IMR-90 (cell line): Measurements from ENCODE around the gene SARS1. TPM values are rescaled to one million over a fixed set of nuclear protein-coding genes. Genes with fewer than 3 reads are reported as not detected.

Source experiments
- ATAC-seq: fragments of 200-7000 bp; cut with Tn5 transposase; 2 replicates; pipeline ENCODE4 v1.9.1; 2020; ENCODE audit warnings: low read depth, mild to moderate bottlenecking, moderate library complexity
- BruUV-seq: library from RNA; stranded (reverse); fragments of 400-500 nt; replicated peaks from 2 replicates; lab custom pipeline; 2021; lab: Mats Ljungman, UMichigan
- CTCF ChIA-PET: fragments of 300-600 bp; formaldehyde crosslinking; extraction: SDS; loops from one replicate; lab custom pipeline; 2021; ENCODE audit warnings: antibody characterized with exemption; lab: Yijun Ruan, JAX
- POLR2A ChIA-PET: fragments of 300-600 bp; sonication (Branson Sonifier 250); formaldehyde crosslinking; loops from one replicate; lab custom pipeline; 2022; ENCODE audit warnings: antibody characterized with exemption; ENCODE audit not compliant: unreplicated experiment; lab: Charles Lee
- DNase-seq: peaks from one replicate; pipeline ENCODE4 v3.0.0; 2013
- H2AFZ ChIP-seq: replicated peaks from 2 replicates; pipeline ENCODE3; 2013; ENCODE audit warnings: low read length, mild to moderate bottlenecking; ENCODE audit not compliant: poor library complexity
- H2AK5ac ChIP-seq: 2 replicates; pipeline ENCODE4 v1.6.1; 2013; ENCODE audit warnings: low read depth, low read length, inconsistent platforms
- H2AK9ac ChIP-seq: replicated peaks from 2 replicates; pipeline ENCODE3; 2013; ENCODE audit warnings: mild to moderate bottlenecking, low read depth, low read length, moderate library complexity; ENCODE audit not compliant: poor library complexity
- H2BK120ac ChIP-seq: 2 replicates; pipeline ENCODE4 v1.6.1; 2013; ENCODE audit warnings: low read depth, low read length, inconsistent platforms
- H2BK15ac ChIP-seq: 3 replicates; pipeline ENCODE4 v1.6.1; 2013; ENCODE audit warnings: low read depth, low read length, inconsistent platforms
- H2BK20ac ChIP-seq: 2 replicates; pipeline ENCODE4 v1.6.1; 2013; ENCODE audit warnings: low read depth, mild to moderate bottlenecking, inconsistent platforms, low read length, moderate library complexity
- H2BK5ac ChIP-seq: 2 replicates; pipeline ENCODE4 v1.6.1; 2013; ENCODE audit warnings: mild to moderate bottlenecking, low read depth, low read length, inconsistent platforms; ENCODE audit not compliant: poor library complexity, severe bottlenecking
- H3K14ac ChIP-seq: replicated peaks from 2 replicates; pipeline ENCODE4 v1.6.1; 2013; ENCODE audit warnings: low read depth, low read length, inconsistent platforms
- H3K18ac ChIP-seq: 2 replicates; pipeline ENCODE4 v1.6.1; 2013; ENCODE audit warnings: low read depth, low read length, control low read depth
- H3K23ac ChIP-seq: 2 replicates; pipeline ENCODE4 v1.6.1; 2013; ENCODE audit warnings: low read depth, low read length, inconsistent platforms
- H3K27ac ChIP-seq: 2 replicates; pipeline ENCODE4 v1.5.1; 2013; ENCODE audit warnings: mild to moderate bottlenecking, control low read depth, low read length; ENCODE audit not compliant: insufficient read depth
- H3K27me3 ChIP-seq: 2 replicates; pipeline ENCODE4 v1.6.1; 2013; ENCODE audit warnings: low read length; ENCODE audit not compliant: control insufficient read depth, insufficient read depth
- H3K36me3 ChIP-seq: 2 replicates; pipeline ENCODE4 v1.6.1; 2013; ENCODE audit warnings: low read length, mixed read lengths; ENCODE audit not compliant: control insufficient read depth, insufficient read depth
- H3K4ac ChIP-seq: 2 replicates; pipeline ENCODE4 v1.6.1; 2013; ENCODE audit warnings: low read depth, low read length, inconsistent platforms
- H3K4me1 ChIP-seq: 2 replicates; pipeline ENCODE4 v1.6.1; 2013; ENCODE audit warnings: low read length, mixed read lengths; ENCODE audit not compliant: control insufficient read depth, insufficient read depth
- H3K4me2 ChIP-seq: 2 replicates; pipeline ENCODE4 v1.6.1; 2013; ENCODE audit warnings: low read depth, mild to moderate bottlenecking, control low read depth, low read length, moderate library complexity
- H3K4me3 ChIP-seq: 2 replicates; pipeline ENCODE4 v1.5.1; 2013; ENCODE audit warnings: low read depth, mild to moderate bottlenecking, control low read depth, low read length, moderate library complexity; ENCODE audit not compliant: insufficient read depth
- H3K56ac ChIP-seq: 2 replicates; pipeline ENCODE4 v1.6.1; 2013; ENCODE audit warnings: low read length, inconsistent platforms; ENCODE audit not compliant: insufficient read depth; ENCODE audit errors: extremely low read depth
- H3K79me1 ChIP-seq, 2 experiments: 2 replicates each; pipeline ENCODE4 v1.6.1; 2013; ENCODE audit warnings: low read length in 2 of 2, inconsistent platforms in 1 of 2, low read depth in 1 of 2
- H3K9ac ChIP-seq: 2 replicates; pipeline ENCODE4 v1.6.1; 2013; ENCODE audit warnings: low read depth, low read length, control low read depth
- H3K9me1 ChIP-seq: 2 replicates; pipeline ENCODE4 v1.6.1; 2013; ENCODE audit warnings: low read length, inconsistent platforms; ENCODE audit not compliant: insufficient read depth
- H3K9me3 ChIP-seq: 2 replicates; pipeline ENCODE4 v1.6.1; 2013; ENCODE audit warnings: low read length; ENCODE audit not compliant: control insufficient read depth, insufficient read depth
- H4K20me1 ChIP-seq: 2 replicates; pipeline ENCODE4 v1.6.1; 2013; ENCODE audit warnings: low read length, inconsistent platforms; ENCODE audit not compliant: insufficient read depth
- H4K5ac ChIP-seq: 2 replicates; pipeline ENCODE4 v1.6.1; 2013; ENCODE audit warnings: mild to moderate bottlenecking, low read depth, low read length, control low read depth
- H4K8ac ChIP-seq, 2 experiments: 2 replicates each; pipeline ENCODE4 v1.6.1; 2013; ENCODE audit warnings: low read depth in 2 of 2, low read length in 2 of 2, control low read depth in 1 of 2, inconsistent platforms in 1 of 2
- H4K91ac ChIP-seq: 2 replicates; pipeline ENCODE4 v1.6.1; 2013; ENCODE audit warnings: low read depth, low read length, inconsistent platforms; ENCODE audit not compliant: insufficient read depth
- CEBPB ChIP-seq: IDR thresholded peaks from 2 replicates; pipeline ENCODE4 v1.6.1; 2012; ENCODE audit warnings: low read depth, low read length, improper control_type of control experiment
- CHD1 ChIP-seq: IDR thresholded peaks from 2 replicates; pipeline ENCODE4 v1.6.1; 2012; ENCODE audit warnings: low read depth, low read length, improper control_type of control experiment
- CTCF ChIP-seq: conservative IDR thresholded peaks from 2 replicates; pipeline ENCODE4 v1.5.1; 2012; ENCODE audit warnings: mild to moderate bottlenecking, low read depth, low read length, improper control_type of control experiment
- FOS ChIP-seq: fragments of 150-350 bp; IDR thresholded peaks from 2 replicates; pipeline ENCODE4 v1.6.1; 2016; ENCODE audit warnings: low read depth, low read length
- MAFK ChIP-seq: IDR thresholded peaks from 2 replicates; pipeline ENCODE4 v1.6.1; 2012; ENCODE audit warnings: low read depth, low read length, improper control_type of control experiment
- NFE2L2 ChIP-seq: fragments of 150-350 bp; IDR thresholded peaks from 2 replicates; pipeline ENCODE4 v1.6.1; 2016; ENCODE audit warnings: low read depth, mild to moderate bottlenecking, low read length
- RCOR1 ChIP-seq: IDR thresholded peaks from 2 replicates; pipeline ENCODE4 v1.6.1; 2012; ENCODE audit warnings: mild to moderate bottlenecking, low read length, improper control_type of control experiment; ENCODE audit not compliant: insufficient replicate concordance
- WGBS, 2 experiments: methylation state at CpG; one replicate each; pipeline versions ENCODE4 v1.1.5 to v1.1.7; 2013; ENCODE audit warnings: missing lambda C conversion rate in 2 of 2; ENCODE audit not compliant: insufficient read length in 1 of 2; ENCODE audit errors: extremely low coverage in 2 of 2; 5-methylcytosine and 5-hydroxymethylcytosine counted together
- dilution Hi-C: fragments of 300-500 bp; cut with HindIII; formaldehyde crosslinking; loops from one replicate; pipeline ENCODE4 v1.14.3; 2018; ENCODE audit warnings: low sequenced_read_pairs; ENCODE audit not compliant: unreplicated experiment
- in situ Hi-C: fragments of 300-500 bp; cut with MboI; formaldehyde crosslinking; loops from 3 replicates; pipeline ENCODE4 v1.14.3; 2019; ENCODE audit warnings: low sequenced_read_pairs, inconsistent platforms, mixed read lengths
- intact Hi-C: fragments of 100-400 bp; cut with micrococcal nuclease; formaldehyde crosslinking; loops from 2 replicates; pipeline ENCODE4 v1.10.0; 2022
- polyA plus RNA-seq, 3 experiments: library from polyadenylated mRNA; depleted of rRNA; stranded (reverse); fragments of >200 nt; gene quantifications; 2 replicates each; pipeline ENCODE4 v1.2.3, GENCODE V29; 2012; ENCODE audit warnings: low replicate concordance in 1 of 3
- total RNA-seq: library from RNA; depleted of rRNA; stranded (reverse); fragments of >200 nt; gene quantifications from 2 replicates; pipeline ENCODE4 v1.2.3, GENCODE V29; 2012

Gene SARS1
- total and polyA plus RNA-seq, 2 of the 4 experiments (the other 2 are of a cell fraction): 231 to 348 TPM

GRCh38 chr1:109170035-109170764, 43.5 kb upstream of the SARS1 start:
- H3K4me2 ChIP-seq: no peak overlapping the region
- 0 out of 2 replicates have a peak, but pooled peaks cover 4% of the 10 kb centered on the region for H3K9me1 ChIP-seq
- H2AFZ ChIP-seq: no peak overlapping the region
- no peak overlapping the region for H3K9ac ChIP-seq
- ATAC-seq (no peak), DNase-seq (peak; percentile 19)
- H3K4me1 ChIP-seq: no peaks in the 10 kb centered on the region; the same call in 1 of the 2 replicates
- H2BK120ac ChIP-seq: no peak overlapping the region
- TF ChIP-seq CTCF (no peak), CEBPB (no peak), MAFK (no peak), CHD1 (no peak), RCOR1 (no peak), FOS (no peak), NFE2L2 (no peak)
- no peak overlapping the region for H3K4me3 ChIP-seq
- H3K4ac ChIP-seq: no peak overlapping the region; the same call in 1 of the 2 replicates
- no TSS peak for BruUV-seq
- no peaks in the 10 kb centered on the region for H3K27me3 ChIP-seq
- dilution Hi-C loops (no loop called here), intact Hi-C loops (no loop called here), in situ Hi-C loops (no loop called here)
- H4K20me1 ChIP-seq: no peaks in the 10 kb centered on the region
- H3K79me1 ChIP-seq: no peaks in the 10 kb centered on the region
- H3K9me3 ChIP-seq: no peaks in the 10 kb centered on the region
- no peak overlapping the region for H3K18ac ChIP-seq
- no peak overlapping the region for H2BK15ac ChIP-seq
- H4K8ac ChIP-seq: no peak overlapping the region
- ChIA-PET POLR2A (no interaction called here), CTCF (no interaction called here)
- no peak overlapping the region for H3K56ac ChIP-seq
- no peak overlapping the region for H2BK5ac ChIP-seq
- H3K36me3 ChIP-seq: no peaks in the 10 kb centered on the region
- H2AK5ac ChIP-seq: no peak overlapping the region
- H4K91ac ChIP-seq: no peak overlapping the region
- H3K14ac ChIP-seq: no peak overlapping the region
- H2AK9ac ChIP-seq: no peak overlapping the region
- no peak overlapping the region for H4K5ac ChIP-seq
- 80% methylated on average over 2 of the region's 7 CpGs; no CpG with 5 or more reads in 1 of the 2 experiments for WGBS, 2 experiments
- H2BK20ac ChIP-seq: no peak overlapping the region
- no peak overlapping the region for H3K23ac ChIP-seq
- H3K27ac ChIP-seq: no peak overlapping the region
